H1 (cell line): ENCODE measurements around the gene HK2. TPM values are rescaled to one million over a fixed set of nuclear protein-coding genes. Genes with fewer than 3 reads are reported as not detected.

Source experiments
- CTCF ChIA-PET: fragments of 300-600 bp; sonication (Branson Sonifier 250); formaldehyde crosslinking; loops from one replicate; lab custom pipeline; 2021; ENCODE audit not compliant: partially characterized antibody; lab: Charles Lee
- POLR2A ChIA-PET: fragments of 300-600 bp; sonication (Branson Sonifier 250); formaldehyde crosslinking; loops from one replicate; lab custom pipeline; 2021; ENCODE audit warnings: inconsistent platforms; ENCODE audit not compliant: partially characterized antibody; lab: Charles Lee
- DNase-seq, 2 experiments: peaks; one replicate each; pipeline versions ENCODE4 v3.0.0 to v3.0.0-alpha.2; 2010 to 2022; ENCODE audit warnings: low spot score in 2 of 2, low read depth in 1 of 2, mixed read lengths in 1 of 2
- FAIRE-seq: peaks from 2 replicates; lab custom pipeline; 2011; peaks lifted over from hg19 to GRCh38; lab: Jason Lieb, UNC
- H2AFZ ChIP-seq: 2 replicates; pipeline ENCODE4 v1.8.1; 2012; ENCODE audit warnings: low read length, inconsistent platforms
- H2AK5ac ChIP-seq: 2 replicates; pipeline ENCODE4 v1.6.1; 2013; ENCODE audit warnings: low read depth, low read length
- H2BK120ac ChIP-seq: replicated peaks from 2 replicates; pipeline ENCODE3; 2013; ENCODE audit warnings: low read depth, low read length, inconsistent platforms
- H2BK12ac ChIP-seq: 2 replicates; pipeline ENCODE4 v1.6.1; 2013; ENCODE audit warnings: low read depth, low read length
- H2BK15ac ChIP-seq: 2 replicates; pipeline ENCODE4 v1.6.1; 2013; ENCODE audit warnings: low read length
- H2BK20ac ChIP-seq: 2 replicates; pipeline ENCODE4 v1.6.1; 2013; ENCODE audit warnings: low read length
- H2BK5ac ChIP-seq: 2 replicates; pipeline ENCODE4 v1.6.1; 2013; ENCODE audit warnings: low read depth, low read length
- H3K14ac ChIP-seq: 2 replicates; pipeline ENCODE4 v1.6.1; 2013; ENCODE audit warnings: inconsistent platforms; ENCODE audit not compliant: insufficient read length
- H3K18ac ChIP-seq: 2 replicates; pipeline ENCODE4 v1.6.1; 2013; ENCODE audit warnings: low read length; ENCODE audit errors: extremely low read depth
- H3K23ac ChIP-seq: 2 replicates; pipeline ENCODE4 v1.6.1; 2013; ENCODE audit warnings: inconsistent platforms; ENCODE audit not compliant: insufficient read length
- H3K23me2 ChIP-seq: 2 replicates; pipeline ENCODE4 v1.6.1; 2013; ENCODE audit warnings: low read depth, low read length
- H3K27ac ChIP-seq: 2 replicates; pipeline ENCODE4 v1.6.1; 2011; ENCODE audit warnings: low read depth, low read length, inconsistent platforms
- H3K27me3 ChIP-seq, 4 experiments: replicated peaks in 1 of 4; 1 replicate in 1 of 4; 2 replicates in 3 of 4; pipeline versions ENCODE4 v1.6.1 to v1.8.1; 2011 to 2013; ENCODE audit warnings: low read length in 3 of 4, mild to moderate bottlenecking in 3 of 4, inconsistent platforms in 2 of 4, mixed read lengths in 2 of 4, moderate library complexity in 1 of 4; ENCODE audit not compliant: control insufficient read depth in 3 of 4, insufficient read depth in 3 of 4; ENCODE audit errors: extremely low read depth in 1 of 4
- H3K36me3 ChIP-seq, 4 experiments: 2 replicates each; pipeline versions ENCODE4 v1.6.1 to v1.8.1; 2011 to 2013; ENCODE audit warnings: mild to moderate bottlenecking in 4 of 4, low read length in 3 of 4, moderate library complexity in 2 of 4, control low read depth in 1 of 4, inconsistent platforms in 1 of 4; ENCODE audit not compliant: insufficient read depth in 4 of 4, control insufficient read depth in 2 of 4
- H3K4ac ChIP-seq: replicated peaks from 2 replicates; pipeline ENCODE3; 2013; ENCODE audit warnings: low read length, low read depth, mixed read lengths, inconsistent platforms; ENCODE audit not compliant: insufficient read length
- H3K4me1 ChIP-seq, 4 experiments: replicated peaks in 1 of 4; 1 replicate in 1 of 4; 2 replicates in 3 of 4; pipeline versions ENCODE4 v1.6.1 to v1.8.1; 2011 to 2013; ENCODE audit warnings: low read length in 3 of 4, inconsistent platforms in 2 of 4, mixed read lengths in 1 of 4; ENCODE audit not compliant: insufficient read depth in 4 of 4, control insufficient read depth in 3 of 4
- H3K4me2 ChIP-seq, 2 experiments: 2 replicates each; pipeline versions ENCODE4 v1.6.1 to v1.8.1; 2011 to 2013; ENCODE audit warnings: low read depth in 2 of 2, low read length in 2 of 2, control low read depth in 1 of 2, inconsistent platforms in 1 of 2, mild to moderate bottlenecking in 1 of 2; ENCODE audit not compliant: insufficient read depth in 1 of 2
- H3K4me3 ChIP-seq, 4 experiments: fragments of 200-600, 300-600 bp in 1 of 4; sonication (generic), shearing (Covaris generic), sonication (Bioruptor Twin) in 1 of 4; 2 replicates each; pipeline versions ENCODE4 v1.5.1 to v1.8.1; 2011 to 2016; ENCODE audit warnings: low read length in 4 of 4, low read depth in 3 of 4, control low read depth in 2 of 4, inconsistent platforms in 2 of 4, mild to moderate bottlenecking in 2 of 4, mixed read lengths in 1 of 4, moderate library complexity in 1 of 4; ENCODE audit not compliant: insufficient read depth in 2 of 4; ENCODE audit errors: extremely low read depth in 1 of 4
- H3K56ac ChIP-seq: replicated peaks from 2 replicates; pipeline ENCODE3; 2013; ENCODE audit warnings: low read depth, mild to moderate bottlenecking, mixed read lengths, low read length, inconsistent platforms; ENCODE audit not compliant: insufficient read length
- H3K79me1 ChIP-seq: 2 replicates; pipeline ENCODE4 v1.6.1; 2013; ENCODE audit warnings: low read depth, low read length, control low read depth
- H3K79me2 ChIP-seq, 2 experiments: 2 replicates each; pipeline versions ENCODE4 v1.6.1 to v1.8.1; 2012 to 2013; ENCODE audit warnings: low read length in 2 of 2, mild to moderate bottlenecking in 2 of 2, inconsistent platforms in 1 of 2; ENCODE audit not compliant: insufficient read depth in 2 of 2, control insufficient read depth in 1 of 2
- H3K9ac ChIP-seq, 4 experiments: replicated peaks in 1 of 4; 1 replicate in 1 of 4; 2 replicates in 3 of 4; pipeline versions ENCODE4 v1.6.1 to v1.8.1; 2011 to 2013; ENCODE audit warnings: low read depth in 3 of 4, low read length in 3 of 4, control low read depth in 2 of 4, mild to moderate bottlenecking in 2 of 4, moderate library complexity in 2 of 4, inconsistent platforms in 1 of 4; ENCODE audit errors: extremely low read depth in 1 of 4
- H3K9me3 ChIP-seq, 2 experiments: 2 replicates each; pipeline versions ENCODE4 v1.6.1 to v1.8.1; 2012 to 2013; ENCODE audit warnings: mild to moderate bottlenecking in 2 of 2, moderate library complexity in 2 of 2, control low read depth in 1 of 2, inconsistent platforms in 1 of 2, low read depth in 1 of 2, low read length in 1 of 2, mixed read lengths in 1 of 2; ENCODE audit not compliant: insufficient read depth in 2 of 2
- H4K20me1 ChIP-seq, 2 experiments: replicated peaks in 1 of 2; 2 replicates each; pipeline versions ENCODE3 to v1.8.1; 2011 to 2013; ENCODE audit warnings: inconsistent platforms in 2 of 2, low read length in 2 of 2, mild to moderate bottlenecking in 1 of 2; ENCODE audit not compliant: insufficient read depth in 2 of 2, control insufficient read depth in 1 of 2
- H4K5ac ChIP-seq: 2 replicates; pipeline ENCODE4 v1.6.1; 2013; ENCODE audit warnings: low read length, low read depth, mixed read lengths, inconsistent platforms; ENCODE audit not compliant: insufficient read length
- H4K8ac ChIP-seq: 2 replicates; pipeline ENCODE4 v1.8.0; 2013; ENCODE audit warnings: mild to moderate bottlenecking, moderate library complexity, low read length, inconsistent platforms; ENCODE audit not compliant: insufficient read depth; ENCODE audit errors: extremely low read depth
- H4K91ac ChIP-seq: replicated peaks from 2 replicates; pipeline ENCODE3; 2013; ENCODE audit warnings: low read length, mixed read lengths, inconsistent platforms; ENCODE audit not compliant: insufficient read length
- BCL11A ChIP-seq, 2 experiments: IDR thresholded peaks; one replicate each; pipeline ENCODE4 v1.6.1; 2011; ENCODE audit warnings: low read depth in 2 of 2, low read length in 2 of 2, mild to moderate bottlenecking in 2 of 2
- CTCF ChIP-seq, 3 experiments: IDR thresholded peaks; 1 replicate in 2 of 3; 2 replicates in 1 of 3; pipeline versions ENCODE4 v1.5.1 to v1.6.1; 2011; ENCODE audit warnings: low read length in 3 of 3, mild to moderate bottlenecking in 3 of 3, inconsistent platforms in 2 of 3, low read depth in 1 of 3, moderate library complexity in 1 of 3; ENCODE audit not compliant: insufficient read depth in 1 of 3; ENCODE audit errors: control extremely low read depth in 1 of 3
- KDM5A ChIP-seq: fragments of 200-600 bp; IDR thresholded peaks from 2 replicates; pipeline ENCODE4 v1.7.1; 2012; ENCODE audit warnings: mild to moderate bottlenecking, low read length, inconsistent platforms, mixed read lengths
- SAP30 ChIP-seq: fragments of 300-600 bp; sonication (generic); IDR thresholded peaks from 2 replicates; pipeline ENCODE4 v1.7.1; 2012; ENCODE audit warnings: low read length, moderate library complexity, mild to moderate bottlenecking, inconsistent platforms; ENCODE audit not compliant: insufficient read depth, insufficient replicate concordance
- SIN3A ChIP-seq, 2 experiments: IDR thresholded peaks in 1 of 2; conservative IDR thresholded peaks in 1 of 2; 2 replicates each; pipeline ENCODE4 v1.6.1; 2011 to 2012; ENCODE audit warnings: low read length in 2 of 2, improper control_type of control experiment in 1 of 2, low read depth in 1 of 2, mild to moderate bottlenecking in 1 of 2
- SP4 ChIP-seq: IDR thresholded peaks from 2 replicates; pipeline ENCODE4 v1.6.1; 2012; ENCODE audit warnings: low read length, inconsistent platforms
- TAF7 ChIP-seq: optimal IDR thresholded peaks from 2 replicates; pipeline ENCODE3; 2011; ENCODE audit warnings: low read depth, mild to moderate bottlenecking, inconsistent platforms, low read length, moderate library complexity, borderline replicate concordance
- ZNF274 ChIP-seq: IDR thresholded peaks from 2 replicates; pipeline ENCODE4 v1.7.0; 2012; ENCODE audit warnings: low read length, borderline replicate concordance; ENCODE audit errors: extremely low read depth
- WGBS, 2 experiments: shearing (Covaris generic) in 1 of 2; methylation state at CpG; one replicate each; pipeline versions ENCODE4 v1.1.6 to v1.1.7; 2013 to 2015; ENCODE audit warnings: low lambda C conversion rate in 2 of 2, mixed read lengths in 2 of 2, inconsistent platforms in 1 of 2, low coverage in 1 of 2, missing lambda C conversion rate in 1 of 2; ENCODE audit not compliant: insufficient replicate concordance in 2 of 2, insufficient coverage in 1 of 2, insufficient read length in 1 of 2; ENCODE audit errors: extremely low coverage in 1 of 2, missing lambda C conversion rate in 1 of 2; 5-methylcytosine and 5-hydroxymethylcytosine counted together
- polyA plus RNA-seq, 7 experiments: library from polyadenylated mRNA; depleted of rRNA in 3 of 7; stranded (reverse) in 5 of 7; unstranded in 2 of 7; fragments of >200 nt in 5 of 7; fragments of 200-250 nt in 2 of 7; gene quantifications; 1 replicate in 5 of 7; 2 replicates in 1 of 7; 4 replicates in 1 of 7; pipeline versions ENCODE4 v1.2.1 to v1.2.3, GENCODE V29; 2011 to 2013; ENCODE audit warnings: missing spikeins in 2 of 7, mixed read lengths in 2 of 7
- total RNA-seq: library from RNA; stranded (reverse); fragmentation: NEBNext Ultra II Directional; extraction: Animal tissue kit (Norgen Biotek cat#: 25700); gene quantifications from 2 replicates; pipeline ENCODE4 v1.2.1, GENCODE V29; 2021

Gene HK2
- total and polyA plus RNA-seq, 2 of the 8 experiments (the other 6 are each of a cell fraction or from before 2014, with no cell fraction given), result 22.1 to 61.9 TPM

GRCh38 chr2:74867841-74868658, 34.1 kb downstream of the HK2 start:
- POLR2A ChIA-PET, result interaction anchor here (1.5 kb wide), 1 partner anchor 34 kb away, joined by 3 read pairs; the partner anchor contains the start of gene HK2
- TF ChIP-seq ZNF274 (no peak), CTCF (IDR thresholded peaks at IDR 0.05; ENCODE audit: control extremely low read depth in 1 of 3, insufficient read depth in 1 of 3, low read depth in 1 of 3, low read length in 3 of 3) (no peak), SP4 (no peak), TAF7 (no peak), KDM5A (no peak), SAP30 (no peak), BCL11A (IDR thresholded peaks at IDR 0.05; ENCODE audit: low read depth in 2 of 2, low read length in 2 of 2) (no peak), SIN3A (conservative IDR thresholded peaks at IDR 0.05 in 1 of 2, IDR thresholded peaks at IDR 0.05 in 1 of 2; ENCODE audit: low read depth in 1 of 2, low read length in 2 of 2) (no peak)

More at GRCh38 chr2:74867841-74868658, 34.1 kb downstream of the HK2 start:
- H2BK15ac ChIP-seq, result no peak overlapping the region
- H3K4me3 ChIP-seq, result no peak overlapping the region
- H3K56ac ChIP-seq, result no peak overlapping the region
- H2BK20ac ChIP-seq, result no peak overlapping the region
- H3K79me2 ChIP-seq, result peaks cover 0 to 82% of the 10 kb centered on the region in 2 experiments; a peak in 3 of 4 replicates
- no peak overlapping the region for H3K23ac ChIP-seq
- H2AFZ ChIP-seq, result no peak overlapping the region
- H4K91ac ChIP-seq, result no peak overlapping the region
- no peak overlapping the region; the same call in 1 of the 2 replicates for H2BK5ac ChIP-seq
- no peak overlapping the region for H2AK5ac ChIP-seq
- peaks cover 16% of the 10 kb centered on the region for H3K79me1 ChIP-seq
- H3K4me1 ChIP-seq, result peaks cover 0 to 5% (median 4%) of the 10 kb centered on the region in 4 experiments; a peak in 6 of 7 replicates
- no peak for DNase-seq
- H3K4ac ChIP-seq, result no peak overlapping the region
- FAIRE-seq, result no peak
- H3K36me3 ChIP-seq, result peaks cover 15 to 35% (median 24%) of the 10 kb centered on the region in 4 experiments
- CTCF ChIA-PET, result interaction anchor here (1.5 to 2.4 kb wide), 3 partner anchors 9 to 177 kb away, joined by 4 to 11 read pairs (median 10); no protein-coding TSS in a partner anchor
- no peak overlapping the region for H3K14ac ChIP-seq
- H4K20me1 ChIP-seq, result peaks cover 5 to 22% of the 10 kb centered on the region in 2 experiments
- no peak overlapping the region for H4K5ac ChIP-seq
- no peak overlapping the region for H3K4me2 ChIP-seq
- no peak overlapping the region for H2BK120ac ChIP-seq
- no peak overlapping the region for H4K8ac ChIP-seq
- H3K9me3 ChIP-seq, result no peaks in the 10 kb centered on the region
- H3K9ac ChIP-seq, result no peak overlapping the region
- H3K23me2 ChIP-seq, result no peaks in the 10 kb centered on the region
- no peak overlapping the region for H2BK12ac ChIP-seq
- WGBS, 2 experiments, result 84% methylated on average over 14 of the region's 14 CpGs; no CpG with 5 or more reads in 1 of the 2 experiments
- no peak overlapping the region for H3K18ac ChIP-seq
- no peaks in the 10 kb centered on the region for H3K27me3 ChIP-seq
- no peak overlapping the region for H3K27ac ChIP-seq
